Neural progenitor cell (in vitro differentiated cells): ENCODE data around the gene EYS.

Source experiments
- CTCF ChIP-seq: fragments of 200-600 bp; sonication (generic); IDR thresholded peaks from 2 replicates; pipeline ENCODE4 v1.5.1; 2017; ENCODE audit warnings: antibody characterized with exemption, mild to moderate bottlenecking
- EZH2 ChIP-seq: fragments of 200-600 bp; sonication (generic); IDR thresholded peaks from 2 replicates; pipeline ENCODE4 v1.6.1; 2017; ENCODE audit warnings: antibody characterized with exemption, mild to moderate bottlenecking, moderate library complexity

- TF ChIP-seq CTCF, result no peak
- no peak for TF ChIP-seq EZH2
These were observed 1.1 kb upstream of the EYS start for GRCh38 chr6:65708162-65708561.
